Left ventricle myocardium inferior (tissue), 1 donor: Measurements from ENCODE around the gene HECW1. TPM values are rescaled to one million over a fixed set of nuclear protein-coding genes. Genes with fewer than 3 reads are reported as not detected.

Source experiments
- DNase-seq: peaks from one replicate; pipeline ENCODE4 v3.0.0-alpha.2; 2020
- H3K27ac ChIP-seq: fragments of 200-600 bp; replicated peaks from 2 replicates; pipeline ENCODE4 v1.8.0; 2021
- H3K27me3 ChIP-seq: fragments of 200-600 bp; 2 replicates; pipeline ENCODE4 v1.8.0; 2021; ENCODE audit warnings: low read depth
- H3K36me3 ChIP-seq: fragments of 200-600 bp; 2 replicates; pipeline ENCODE4 v1.8.0; 2021
- H3K4me1 ChIP-seq: fragments of 200-600 bp; 2 replicates; pipeline ENCODE4 v1.8.0; 2021
- H3K4me3 ChIP-seq: fragments of 200-600 bp; 2 replicates; pipeline ENCODE4 v1.8.0; 2021; ENCODE audit warnings: mild to moderate bottlenecking, moderate library complexity
- H3K9me3 ChIP-seq: fragments of 200-600 bp; replicated peaks from 2 replicates; pipeline ENCODE4 v1.8.0; 2021
- CTCF ChIP-seq: fragments of 200-600 bp; IDR thresholded peaks from 2 replicates; pipeline ENCODE4 v1.8.0; 2021; ENCODE audit warnings: antibody characterized with exemption, mild to moderate bottlenecking, borderline replicate concordance
- intact Hi-C: fragments of 100-400 bp; cut with micrococcal nuclease; formaldehyde crosslinking; loops from one replicate; pipeline ENCODE4 v1.11.0; 2022
- total RNA-seq: library from RNA; stranded (reverse); fragmentation: NEBNext Ultra II Directional; extraction: Animal tissue kit (Norgen Biotek cat#: 25700); gene quantifications from one replicate; pipeline ENCODE4 v1.2.1, GENCODE V29; 2021
- donor health status: DM: no; HTN: yes; CAD: no; lungs with severe emphysema.

HECW1 gene
- total RNA-seq, 1 donor from 2014 or later = not detected

GRCh38 chr7:43535810-43536585, 423.6 kb downstream of the HECW1 start:
- Histone ChIP-seq H3K27ac (no peak overlapping the region), H3K4me3 (no peak overlapping the region), H3K4me1 (peaks cover 11% of the 10 kb centered on the region), H3K27me3 (no peaks in the 10 kb centered on the region), H3K36me3 (no peaks in the 10 kb centered on the region), H3K9me3 (no peaks in the 10 kb centered on the region)
- no peak for TF ChIP-seq CTCF
- intact Hi-C loops = no loop called here
- no peak for DNase-seq

GRCh38 chr7:43536773-43537172, 424.3 kb downstream of the HECW1 start:
- DNase-seq = no peak
- Histone ChIP-seq H3K4me3 (no peak overlapping the region), H3K27me3 (no peaks in the 10 kb centered on the region), H3K27ac (no peak overlapping the region), H3K9me3 (no peaks in the 10 kb centered on the region), H3K4me1 (peaks cover 11% of the 10 kb centered on the region), H3K36me3 (no peaks in the 10 kb centered on the region)
- intact Hi-C loops = no loop called here
- TF ChIP-seq CTCF = no peak

- H3K36me3 ChIP-seq = no peaks in the 10 kb centered on the region
- intact Hi-C loops = no loop called here
These were observed 425.4 kb downstream of the HECW1 start for GRCh38 chr7:43537765-43538403.

GRCh38 chr7:43538404-43538771, 425.9 kb downstream of the HECW1 start:
- Histone ChIP-seq H3K27me3 (no peaks in the 10 kb centered on the region), H3K9me3 (no peaks in the 10 kb centered on the region), H3K4me1 (peaks cover 11% of the 10 kb centered on the region), H3K4me3 (no peak overlapping the region), H3K27ac (peak overlapping the region; percentile 27), H3K36me3 (no peaks in the 10 kb centered on the region)
- no peak for TF ChIP-seq CTCF
- DNase-seq = no peak
- intact Hi-C loops = no loop called here

More at GRCh38 chr7:43537765-43538403, 425.4 kb downstream of the HECW1 start:
- Histone ChIP-seq H3K27me3 (no peaks in the 10 kb centered on the region), H3K4me1 (peaks cover 11% of the 10 kb centered on the region), H3K9me3 (no peaks in the 10 kb centered on the region), H3K27ac (peak overlapping the region; percentile 27), H3K4me3 (no peak overlapping the region)
- no peak for TF ChIP-seq CTCF
- no peak for DNase-seq

- Histone ChIP-seq H3K9me3 (no peaks in the 10 kb centered on the region), H3K4me3 (no peak overlapping the region), H3K27ac (no peak overlapping the region), H3K27me3 (no peaks in the 10 kb centered on the region), H3K36me3 (no peaks in the 10 kb centered on the region), H3K4me1 (peaks cover 11% of the 10 kb centered on the region)
- TF ChIP-seq CTCF = no peak
- intact Hi-C loops = no loop called here
- no peak for DNase-seq
These were observed 428.0 kb downstream of the HECW1 start for GRCh38 chr7:43540471-43540870.
